ENCODE results near the gene VKORC1L1. TPM values are rescaled to one million over a fixed set of nuclear protein-coding genes. Genes with fewer than 3 reads are reported as not detected.

Gene VKORC1L1
- total RNA-seq, 1 experiment from 2014 or later, result 29.4 TPM

GRCh38 chr7:65907501-65908198, 34.8 kb downstream of the VKORC1L1 start:
- Histone ChIP-seq H3K79me1 (ENCODE audit: insufficient read depth, low read depth, low read length, poor library complexity, severe bottlenecking) (peaks cover 3% of the 10 kb centered on the region), H3K14ac (ENCODE audit: insufficient read depth, low read length) (no peak overlapping the region), H4K91ac (ENCODE audit: insufficient read length, low read depth, low read length) (no peak overlapping the region), H4K8ac (replicated peaks; ENCODE audit: insufficient read length, low read depth, low read length) (no peak overlapping the region), H3T11ph (ENCODE audit: low read length) (no peak overlapping the region), H2BK15ac (ENCODE audit: low read depth, low read length) (no peak overlapping the region), H3K23me2 (ENCODE audit: insufficient read length, low read depth, low read length, poor library complexity, severe bottlenecking) (no peaks in the 10 kb centered on the region), H3K79me2 (ENCODE audit: insufficient read depth, low read length) (no peaks in the 10 kb centered on the region), H2AK5ac (ENCODE audit: insufficient read length, low read length) (no peak overlapping the region), H3K4ac (ENCODE audit: low read depth, low read length) (no peak overlapping the region), H3K23ac (ENCODE audit: insufficient read length, low read depth, low read length) (no peak overlapping the region), H3K4me2 (ENCODE audit: insufficient read depth, insufficient read length, low read length) (no peak overlapping the region), H2BK12ac (ENCODE audit: insufficient read length, low read depth, low read length) (no peak overlapping the region), H2BK20ac (ENCODE audit: low read depth, low read length, poor library complexity, severe bottlenecking) (no peak overlapping the region), H3K27me3 (ENCODE audit: insufficient read depth, low read length) (no peaks in the 10 kb centered on the region), H3K9me3 (ENCODE audit: control insufficient read depth, low read depth, low read length) (no peaks in the 10 kb centered on the region), H2BK5ac (ENCODE audit: insufficient read length, low read length) (no peak overlapping the region), H4K20me1 (ENCODE audit: control insufficient read depth, insufficient read depth, insufficient read length) (no peaks in the 10 kb centered on the region), H3K18ac (ENCODE audit: insufficient read length, low read depth, low read length) (no peak overlapping the region), H3K9ac (ENCODE audit: extremely low read depth, insufficient read length, low read length) (no peak overlapping the region), H2BK120ac (ENCODE audit: low read depth, low read length, poor library complexity, severe bottlenecking) (no peak overlapping the region), H2AFZ (ENCODE audit: low read length) (no peak overlapping the region), H3K4me1 (ENCODE audit: insufficient read depth, low read length) (peaks cover 2% of the 10 kb centered on the region; the same call in 1 of the 2 replicates), H4K5ac (ENCODE audit: insufficient read length, low read depth, low read length) (no peak overlapping the region), H3K56ac (ENCODE audit: insufficient read length, low read depth, low read length) (no peak overlapping the region), H3K27ac (ENCODE audit: insufficient read length, low read depth, low read length) (no peak overlapping the region)
- H3K27ac Mint-ChIP-seq, result no peak overlapping the region; a peak in 1 of 7 replicates
- peaks cover 0 to 3% of the 10 kb centered on the region in 2 experiments; a peak in 1 of 5 replicates for H3K9me3 Mint-ChIP-seq
- peaks cover 15 to 24% of the 10 kb centered on the region in 2 experiments for H3K4me1 Mint-ChIP-seq
- peaks cover 3 to 12% (median 6%) of the 10 kb centered on the region in 3 experiments; a peak in 5 of 7 replicates for H3K36me3 Mint-ChIP-seq (ENCODE audit: insufficient read depth in 1 of 3, low read depth in 3 of 3)
- TF ChIP-seq CTCF (conservative IDR thresholded peaks at IDR 0.05), result no peak
- no peak overlapping the region; a peak in 1 of 5 replicates for H3K4me3 Mint-ChIP-seq
- no CpG with 5 or more reads among the region's 6 CpGs for WGBS (ENCODE audit: extremely low coverage, insufficient read length, low lambda C conversion rate)
- H3K27me3 Mint-ChIP-seq (ENCODE audit: low read depth), result no peaks in the 10 kb centered on the region
- no peak for DNase-seq

Measured in H9 (cell line).